Measurements from ENCODE around the gene ZNF750.

The ZNF750 gene

DNA sequence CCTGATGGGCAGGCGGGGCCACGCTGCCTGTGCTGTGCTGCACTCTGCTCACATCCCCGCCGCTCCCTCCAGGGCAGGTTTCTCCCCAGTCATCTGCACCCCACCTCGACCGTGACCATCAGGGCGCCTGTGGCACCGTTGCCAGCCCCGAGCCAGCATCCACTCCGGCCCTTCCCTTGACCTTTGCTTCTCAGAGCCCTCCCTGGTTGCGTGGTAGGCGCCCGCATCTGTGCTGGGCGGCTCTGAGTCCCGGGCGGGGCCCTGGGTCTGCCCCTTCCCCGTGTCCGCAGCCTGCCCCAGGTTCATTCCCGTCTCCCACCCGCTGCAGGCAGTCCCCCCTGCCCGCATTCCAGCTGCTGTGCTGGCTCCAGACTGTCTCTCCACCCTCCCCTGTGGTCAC, 33.2 kb downstream of the ZNF750 start:
- no peak for ATAC-seq
- TF ChIP-seq, protein P1, sequence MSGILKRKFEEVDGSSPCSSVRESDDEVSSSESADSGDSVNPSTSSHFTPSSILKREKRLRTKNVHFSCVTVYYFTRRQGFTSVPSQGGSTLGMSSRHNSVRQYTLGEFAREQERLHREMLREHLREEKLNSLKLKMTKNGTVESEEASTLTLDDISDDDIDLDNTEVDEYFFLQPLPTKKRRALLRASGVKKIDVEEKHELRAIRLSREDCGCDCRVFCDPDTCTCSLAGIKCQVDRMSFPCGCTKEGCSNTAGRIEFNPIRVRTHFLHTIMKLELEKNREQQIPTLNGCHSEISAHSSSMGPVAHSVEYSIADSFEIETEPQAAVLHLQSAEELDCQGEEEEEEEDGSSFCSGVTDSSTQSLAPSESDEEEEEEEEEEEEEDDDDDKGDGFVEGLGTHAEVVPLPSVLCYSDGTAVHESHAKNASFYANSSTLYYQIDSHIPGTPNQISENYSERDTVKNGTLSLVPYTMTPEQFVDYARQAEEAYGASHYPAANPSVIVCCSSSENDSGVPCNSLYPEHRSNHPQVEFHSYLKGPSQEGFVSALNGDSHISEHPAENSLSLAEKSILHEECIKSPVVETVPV (CRISPR knock-in tag; IDR thresholded peaks at IDR 0.05) = no peak
- TF ChIP-seq CREB5 (CRISPR knock-in tag; IDR thresholded peaks at IDR 0.05; ENCODE audit: low read depth) (no peak), PATZ1 (CRISPR knock-in tag; IDR thresholded peaks at IDR 0.05; ENCODE audit: borderline replicate concordance) (no peak), BACH2 (CRISPR knock-in tag; IDR thresholded peaks at IDR 0.05; ENCODE audit: borderline replicate concordance) (no peak), ZNF565 (CRISPR knock-in tag; conservative IDR thresholded peaks at IDR 0.05; ENCODE audit: low read depth) (no peak), ZNF70 (CRISPR knock-in tag; IDR thresholded peaks at IDR 0.05) (no peak), POU6F1 (CRISPR knock-in tag; IDR thresholded peaks at IDR 0.05; ENCODE audit: borderline replicate concordance, low read depth) (no peak)

GRCh38 chr17:82805823-82806222, 34.0 kb downstream of the ZNF750 start:
- no peak for ATAC-seq
- TF ChIP-seq ZC3H10 (CRISPR knock-in tag; IDR thresholded peaks at IDR 0.05) (no peak), TCF4 (CRISPR knock-in tag; IDR thresholded peaks at IDR 0.05; ENCODE audit: borderline replicate concordance) (no peak), ZNF8 (CRISPR knock-in tag; IDR thresholded peaks at IDR 0.05) (no peak), ZFP3 (CRISPR knock-in tag; IDR thresholded peaks at IDR 0.05) (no peak), OSR1 (CRISPR knock-in tag; IDR thresholded peaks at IDR 0.05) (no peak), ISL1 (CRISPR knock-in tag; IDR thresholded peaks at IDR 0.05) (no peak), SNAI2 (CRISPR knock-in tag; IDR thresholded peaks at IDR 0.05) (no peak)

DNA sequence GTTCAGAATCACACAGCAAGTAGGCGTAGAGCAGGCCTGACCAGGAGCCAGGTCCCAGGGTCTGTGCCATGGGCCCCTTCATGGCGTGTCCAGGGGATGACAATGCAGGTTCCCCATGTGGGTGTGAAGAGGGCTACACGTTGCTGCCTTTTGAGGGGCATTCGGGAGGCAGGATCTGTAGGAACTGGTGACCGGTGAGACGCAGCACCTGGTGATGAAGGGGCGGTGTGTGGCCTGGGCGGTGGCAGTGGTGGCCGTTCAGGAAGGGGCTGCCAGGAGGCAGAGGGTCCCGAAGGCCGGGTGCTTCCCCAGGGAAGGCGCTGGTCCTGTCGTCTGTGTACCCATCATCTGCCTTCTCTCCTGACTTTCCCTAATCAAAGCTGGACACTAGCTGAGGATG, 34.6 kb downstream of the ZNF750 start:
- no peak for ATAC-seq
- no peak for TF ChIP-seq TCF4 (CRISPR knock-in tag; IDR thresholded peaks at IDR 0.05; ENCODE audit: borderline replicate concordance)
- TF ChIP-seq GLIS3 (CRISPR knock-in tag; IDR thresholded peaks at IDR 0.05) = no peak
- no peak for TF ChIP-seq ISL1 (CRISPR knock-in tag; IDR thresholded peaks at IDR 0.05)
- no peak for TF ChIP-seq POU6F1 (CRISPR knock-in tag; IDR thresholded peaks at IDR 0.05; ENCODE audit: borderline replicate concordance, low read depth)
- TF ChIP-seq ZNF8 (CRISPR knock-in tag; IDR thresholded peaks at IDR 0.05) = no peak
- no peak for TF ChIP-seq TOX (CRISPR knock-in tag; IDR thresholded peaks at IDR 0.05; ENCODE audit: borderline replicate concordance)
- TF ChIP-seq CSDC2 (CRISPR knock-in tag; IDR thresholded peaks at IDR 0.05) = no peak

GRCh38 chr17:82804442-82805191, 35.2 kb downstream of the ZNF750 start:
- TF ChIP-seq ZFP30 (CRISPR knock-in tag; IDR thresholded peaks at IDR 0.05) (no peak), RARB (CRISPR knock-in tag; IDR thresholded peaks at IDR 0.05) (no peak), ZNF565 (CRISPR knock-in tag; conservative IDR thresholded peaks at IDR 0.05; ENCODE audit: low read depth) (no peak), PATZ1 (CRISPR knock-in tag; IDR thresholded peaks at IDR 0.05; ENCODE audit: borderline replicate concordance) (no peak), CREB5 (CRISPR knock-in tag; IDR thresholded peaks at IDR 0.05; ENCODE audit: low read depth) (no peak), TCF4 (CRISPR knock-in tag; IDR thresholded peaks at IDR 0.05; ENCODE audit: borderline replicate concordance) (no peak)
- no peak for ATAC-seq
